Right kidney (tissue), 1 donor: ENCODE data around the gene ABHD10.
A peak's percentile ranks its signal among the peaks of the same experiment; 100 is the strongest.

Source experiments
- DNase-seq: peaks from one replicate; pipeline ENCODE4 v3.0.0-alpha.2; 2016

ABHD10 gene

GRCh38 chr3:111961461-111962164, 17.2 kb upstream of the ABHD10 start:
- DNase-seq, result no peak

GRCh38 chr3:111963424-111963823, 15.4 kb upstream of the ABHD10 start:
- no peak for DNase-seq

DNA sequence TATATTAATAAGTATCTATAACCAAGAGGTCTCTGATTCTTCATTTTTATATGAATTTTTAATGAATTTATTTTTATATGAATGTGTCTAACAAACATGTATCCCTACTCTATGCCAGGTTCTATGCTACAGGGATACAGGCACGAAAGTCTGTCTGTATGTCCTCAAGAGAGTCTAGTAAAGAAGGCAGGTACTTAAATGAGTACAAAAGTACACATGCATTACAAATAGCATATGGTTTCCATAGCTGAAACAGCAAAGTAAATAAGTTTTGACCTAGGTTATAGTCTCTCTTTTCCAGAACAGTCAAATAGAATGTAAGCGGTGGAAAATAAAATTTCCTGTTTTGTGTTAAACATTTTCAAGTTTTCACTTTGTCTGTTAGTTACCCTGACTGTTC, 13.3 kb upstream of the ABHD10 start:
- no peak for DNase-seq

- DNase-seq, result no peak
Observed at GRCh38 chr3:111967068-111967467, 11.8 kb upstream of the ABHD10 start.

GRCh38 chr3:111967651-111968274, 11.1 kb upstream of the ABHD10 start:
- peak; percentile 53 for DNase-seq

GRCh38 chr3:111968319-111969054, 10.3 kb upstream of the ABHD10 start:
- DNase-seq, result no peak

- DNase-seq, result no peak
Observed at GRCh38 chr3:111970376-111970775, 8.4 kb upstream of the ABHD10 start.

DNA sequence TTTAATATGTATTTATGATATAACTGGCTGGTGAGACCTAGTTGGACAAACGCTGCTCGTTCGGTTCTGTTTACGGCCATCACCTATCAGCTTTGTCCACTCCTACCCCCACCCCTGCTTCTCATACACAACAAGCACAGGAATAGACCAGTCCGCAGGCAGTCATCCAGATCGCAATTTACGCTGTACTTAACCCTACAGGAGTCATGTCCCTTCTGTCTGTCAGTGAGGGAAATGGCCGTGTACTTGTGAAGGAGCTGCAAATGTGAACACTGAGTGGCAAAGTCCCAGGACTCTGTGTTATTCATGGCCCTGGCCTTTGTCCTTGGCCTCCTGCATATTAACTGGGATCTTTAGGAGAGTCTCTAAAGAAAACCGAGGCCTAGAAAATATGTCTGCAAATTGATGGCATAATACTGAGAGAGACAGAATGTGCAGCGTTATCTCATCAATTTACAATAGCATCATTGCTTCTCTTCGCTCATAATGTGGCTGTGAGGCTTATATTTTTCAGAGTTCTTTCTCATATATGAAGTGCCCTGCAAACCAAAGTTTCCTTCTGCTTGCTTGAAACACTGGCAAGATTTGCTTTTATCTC, 7.2 kb upstream of the ABHD10 start:
- DNase-seq, result no peak

DNA sequence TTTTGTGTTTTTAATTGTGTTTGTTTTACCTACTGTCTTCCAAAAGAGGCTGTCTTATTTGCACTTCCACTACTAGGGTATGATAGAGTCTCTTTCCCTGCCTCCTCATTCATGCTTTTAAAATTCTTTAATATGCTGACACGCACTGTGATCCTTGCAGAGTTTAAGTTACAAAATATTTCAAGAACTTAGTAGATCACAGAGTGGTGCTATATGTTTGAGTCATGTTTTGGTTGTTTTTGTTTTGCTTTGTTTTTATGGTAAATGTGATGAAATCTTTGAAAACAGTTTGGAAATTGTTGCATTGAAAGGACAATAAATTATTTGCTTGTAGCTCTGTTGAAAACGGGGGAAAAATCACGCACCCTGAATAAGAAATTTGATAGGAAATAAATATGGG, 5.9 kb upstream of the ABHD10 start:
- no peak for DNase-seq

DNA sequence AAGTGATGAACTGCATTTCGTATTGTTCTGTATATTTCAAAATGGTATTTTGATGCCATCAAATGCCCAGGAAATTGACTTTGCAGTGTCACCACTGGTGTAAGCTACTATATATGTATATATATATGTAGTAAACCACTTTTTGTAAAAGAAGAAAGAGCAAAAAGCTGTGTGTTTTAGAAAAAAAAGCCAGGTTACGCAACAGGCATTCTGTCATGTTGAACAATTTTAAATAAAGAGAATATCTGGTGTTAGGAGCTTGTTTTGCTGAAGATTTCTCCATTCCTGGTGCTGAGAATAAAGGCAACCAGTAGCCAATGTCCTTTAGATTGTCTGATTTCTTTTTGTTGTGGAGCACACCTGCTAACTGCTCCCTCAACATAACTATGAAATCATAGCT, 3.7 kb upstream of the ABHD10 start:
- DNase-seq, result no peak

- DNase-seq, result no peak
Observed at GRCh38 chr3:111976254-111976653, 2.6 kb upstream of the ABHD10 start.

GRCh38 chr3:111979434-111980038, 710 bp downstream of the ABHD10 start:
- DNase-seq, result no peak

- DNase-seq, result no peak
Observed at GRCh38 chr3:111980716-111981456, 2.1 kb downstream of the ABHD10 start.

DNA sequence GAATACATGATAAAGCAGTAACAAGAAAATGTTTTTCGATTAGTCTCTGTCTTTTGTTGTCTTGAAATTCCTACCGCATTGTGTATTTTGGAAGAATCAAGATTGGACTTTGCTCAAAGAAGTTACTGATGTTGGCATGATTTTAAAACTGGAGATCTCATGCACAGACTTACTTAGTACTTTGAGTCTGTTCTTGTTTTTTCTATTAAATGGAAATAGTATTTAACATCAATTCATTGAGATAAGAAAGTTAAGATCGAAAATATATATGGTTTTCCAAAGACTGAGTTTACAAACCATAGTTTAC, 2.6 kb downstream of the ABHD10 start:
- no peak for DNase-seq

GRCh38 chr3:111984636-111985298, 5.9 kb downstream of the ABHD10 start:
- no peak for DNase-seq

DNA sequence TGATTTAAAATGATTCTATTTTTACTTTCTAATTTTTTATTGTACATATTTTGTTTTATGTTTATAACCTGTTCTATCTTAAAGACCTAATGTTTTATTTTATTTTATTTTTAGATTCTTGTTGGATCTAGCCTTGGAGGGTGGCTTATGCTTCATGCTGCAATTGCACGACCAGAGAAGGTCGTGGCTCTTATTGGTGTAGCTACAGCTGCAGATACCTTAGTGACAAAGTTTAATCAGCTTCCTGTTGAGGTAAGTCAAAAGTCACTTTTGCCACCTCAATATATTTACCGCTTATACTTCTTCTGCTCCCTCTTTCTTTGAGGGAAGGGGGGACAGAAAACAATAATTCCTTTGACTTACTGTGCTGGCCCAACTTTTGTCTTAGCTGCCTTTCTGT, 8.0 kb downstream of the ABHD10 start:
- DNase-seq, result no peak

GRCh38 chr3:111989061-111989678, 10.3 kb downstream of the ABHD10 start:
- DNase-seq, result no peak

DNA sequence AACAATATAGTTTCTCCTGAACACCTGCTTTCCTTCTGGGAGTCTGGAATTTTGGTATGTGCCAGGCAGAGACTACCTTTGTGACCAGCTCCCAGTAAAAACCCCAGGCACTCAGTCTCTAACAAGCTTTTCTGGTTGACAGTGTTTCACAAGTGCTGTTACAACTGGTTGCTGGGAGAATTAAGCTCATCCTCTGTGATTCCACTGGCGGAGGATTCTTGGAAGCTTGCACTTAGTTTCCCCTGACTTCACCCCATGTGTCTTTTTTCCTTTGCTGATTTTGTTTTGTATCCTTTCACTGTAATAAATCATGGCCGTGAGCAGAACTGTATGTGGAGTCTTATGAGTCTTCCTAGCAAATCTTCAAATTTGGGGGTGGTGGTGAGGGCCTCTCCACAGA, 14.2 kb downstream of the ABHD10 start:
- DNase-seq, result no peak

DNA sequence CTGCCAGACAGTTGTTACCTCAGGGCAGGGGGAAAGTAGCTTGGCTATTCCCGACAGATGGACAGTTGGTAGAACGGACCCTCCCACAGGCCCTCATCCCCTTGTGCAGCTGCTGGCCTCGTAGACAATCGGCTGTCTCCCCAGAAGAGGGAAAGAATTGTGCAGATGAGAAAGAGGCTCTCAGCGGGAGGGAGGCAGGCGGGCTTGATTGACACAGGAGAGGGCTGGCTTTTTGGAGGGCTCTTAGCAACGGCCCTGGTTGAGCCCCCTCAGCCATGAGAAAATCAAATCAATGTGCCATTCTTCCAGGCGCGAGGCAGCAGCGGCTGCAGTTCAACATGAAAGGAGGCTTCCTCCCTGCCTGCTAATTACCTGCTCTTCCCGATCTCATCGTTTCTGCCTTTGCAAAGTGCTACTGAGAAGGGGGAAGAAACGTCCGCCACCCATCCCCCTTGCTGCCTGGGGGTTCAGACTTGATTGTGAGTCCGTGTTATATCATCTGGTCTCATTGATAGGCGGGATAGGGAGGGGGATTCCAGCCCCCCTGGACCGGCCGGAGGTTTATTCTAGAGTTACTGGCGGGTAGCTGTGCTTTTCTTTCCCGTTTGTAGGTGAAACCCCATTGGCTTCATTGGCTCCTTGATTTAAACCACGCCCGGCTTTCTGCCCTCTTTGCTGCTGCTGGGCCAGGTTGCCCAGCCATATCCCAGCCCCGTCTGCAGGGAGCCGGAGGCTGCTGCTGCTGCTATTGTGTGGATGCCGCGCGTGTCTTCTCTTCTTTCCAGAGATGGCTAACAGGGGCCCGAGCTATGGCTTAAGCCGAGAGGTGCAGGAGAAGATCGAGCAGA, 20.0 kb downstream of the ABHD10 start, which contains the start of gene TAGLN3:
Gene TAGLN3 (plus strand): TSS at position 287 of the 848 bp plus-strand sequence. CDS start 501 bp downstream, at position 788.
- peak; percentile 73 for DNase-seq
